GM12892 (cell line): ENCODE data around the gene SRPK3.

Experiments used
- DNase-seq: peaks from one replicate; pipeline ENCODE4 v3.0.0; 2011; ENCODE audit not compliant: insufficient read length
- FAIRE-seq: peaks from 2 replicates; lab custom pipeline; 2011; peaks lifted over from hg19 to GRCh38; lab: Jason Lieb, UNC
- POLR2A ChIP-seq: IDR thresholded peaks from 2 replicates; pipeline ENCODE4 v1.6.1; 2011; ENCODE audit warnings: low read depth, low read length, control low read depth
- POLR2AphosphoS5 ChIP-seq: IDR thresholded peaks from 2 replicates; pipeline ENCODE4 v1.6.1; 2011; ENCODE audit warnings: low read depth, low read length, control low read depth
- TAF1 ChIP-seq: IDR thresholded peaks from 2 replicates; pipeline ENCODE4 v1.6.1; 2011; ENCODE audit warnings: low read depth, mild to moderate bottlenecking, control low read depth, low read length, borderline replicate concordance

Gene SRPK3

DNA sequence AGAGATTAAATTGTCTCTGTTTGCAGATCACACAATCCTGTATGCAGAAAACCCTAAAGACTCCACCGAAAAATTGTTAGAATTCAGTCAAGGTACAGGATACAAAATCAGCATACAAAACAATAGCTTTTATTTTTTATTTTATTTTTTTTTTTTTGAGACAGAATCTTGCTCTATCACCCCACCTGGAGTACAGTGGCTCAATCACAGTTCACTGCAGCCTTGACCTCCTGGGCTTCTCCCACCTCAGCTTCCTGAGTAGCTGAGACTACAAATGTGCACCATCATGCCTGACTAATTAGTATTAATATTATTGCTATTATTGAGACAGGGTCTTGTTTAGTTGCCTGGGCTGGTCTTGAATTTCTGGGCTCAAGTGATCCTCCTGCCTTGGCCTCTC is 25.7 kb upstream of the SRPK3 start:
- FAIRE-seq (no peak), DNase-seq (no peak)
- TF ChIP-seq POLR2A (no peak), TAF1 (no peak)

DNA sequence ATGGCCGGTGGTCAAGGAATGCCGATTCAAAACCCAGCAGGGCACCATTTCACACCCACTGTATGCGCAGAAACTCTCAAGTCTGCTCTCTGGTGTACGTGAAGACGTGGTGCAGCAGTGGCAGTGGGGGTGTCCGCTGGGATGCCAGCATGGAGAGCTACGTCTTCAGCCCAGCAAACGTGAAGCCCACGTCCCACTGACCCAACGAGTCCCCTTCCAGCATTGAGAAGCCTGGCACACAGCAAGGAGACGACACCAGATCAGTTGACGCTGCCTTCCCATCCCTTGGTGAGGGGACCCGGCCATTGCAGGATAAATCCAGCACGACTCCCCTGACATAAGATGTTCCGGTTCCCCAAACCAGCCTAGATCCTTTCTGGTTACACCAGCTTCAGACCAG is 19.0 kb upstream of the SRPK3 start:
- FAIRE-seq: no peak
- TF ChIP-seq POLR2A: no peak
- no peak for TF ChIP-seq TAF1
- TF ChIP-seq POLR2AphosphoS5: no peak

DNA sequence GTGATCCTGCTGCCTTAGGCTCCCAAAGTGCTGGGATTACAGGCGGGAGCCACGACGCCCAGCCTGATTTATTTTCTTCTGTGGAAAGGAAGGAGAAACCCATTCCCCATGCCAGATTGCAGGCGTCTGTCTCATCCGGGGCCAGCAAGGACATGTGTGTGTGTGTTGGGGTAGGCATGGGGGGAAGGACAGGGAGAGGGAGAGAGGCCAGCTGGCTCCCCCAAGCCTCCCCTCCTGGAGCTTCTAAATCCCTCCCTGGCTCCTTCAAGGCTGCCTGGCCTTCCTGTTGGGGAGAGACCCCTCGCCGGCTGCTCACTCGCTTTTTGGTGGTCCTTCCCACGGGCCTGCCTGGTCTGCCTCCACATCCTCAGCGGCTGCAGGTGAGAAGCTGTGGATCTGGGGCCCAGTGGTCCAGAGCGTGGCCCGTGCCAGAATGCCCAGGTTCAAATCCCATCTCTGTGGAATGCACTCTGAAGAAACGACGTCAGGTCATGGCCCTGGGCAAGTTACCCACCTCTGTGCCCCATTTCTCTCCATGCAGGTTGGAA is 18.1 kb upstream of the SRPK3 start:
- TF ChIP-seq POLR2AphosphoS5 (no peak), POLR2A (no peak)
- no peak for FAIRE-seq
- DNase-seq: no peak

More for the DNA sequence above, 19.0 kb upstream of the SRPK3 start:
- DNase-seq: no peak

DNA sequence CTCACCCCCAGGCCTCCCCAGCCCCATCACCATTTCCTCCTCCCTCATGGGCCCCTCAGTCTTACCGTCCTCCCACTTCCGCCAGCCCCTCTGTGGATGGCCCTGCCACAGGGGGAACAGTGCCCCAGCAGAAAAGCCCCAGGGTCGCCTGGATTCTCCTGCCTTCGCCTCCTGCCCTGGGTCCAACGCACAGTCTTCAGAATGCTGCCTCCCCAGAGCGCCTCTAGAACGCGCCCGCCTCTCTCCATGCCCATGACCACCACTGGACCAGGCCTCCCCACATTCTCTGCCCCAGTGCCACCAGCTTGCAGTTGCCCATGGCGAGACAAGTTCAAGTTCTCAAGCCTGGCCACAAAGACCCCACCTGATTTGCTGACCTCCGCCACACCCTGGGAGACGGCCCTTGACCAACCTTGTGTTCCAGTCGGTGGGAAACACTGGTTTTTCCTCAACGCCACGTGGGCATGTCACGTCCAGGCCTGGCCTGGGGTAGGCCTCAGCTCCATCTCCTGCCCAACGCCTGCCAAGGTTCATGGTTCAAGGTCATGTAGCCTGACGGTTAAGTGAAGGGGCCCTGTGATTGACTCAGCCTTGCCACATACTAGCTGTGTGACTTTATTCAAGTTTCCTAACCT is 17.4 kb upstream of the SRPK3 start:
- FAIRE-seq (no peak), DNase-seq (peak; percentile 22)
- no peak for TF ChIP-seq POLR2A
- TF ChIP-seq POLR2AphosphoS5: no peak
- TF ChIP-seq TAF1: no peak

DNA sequence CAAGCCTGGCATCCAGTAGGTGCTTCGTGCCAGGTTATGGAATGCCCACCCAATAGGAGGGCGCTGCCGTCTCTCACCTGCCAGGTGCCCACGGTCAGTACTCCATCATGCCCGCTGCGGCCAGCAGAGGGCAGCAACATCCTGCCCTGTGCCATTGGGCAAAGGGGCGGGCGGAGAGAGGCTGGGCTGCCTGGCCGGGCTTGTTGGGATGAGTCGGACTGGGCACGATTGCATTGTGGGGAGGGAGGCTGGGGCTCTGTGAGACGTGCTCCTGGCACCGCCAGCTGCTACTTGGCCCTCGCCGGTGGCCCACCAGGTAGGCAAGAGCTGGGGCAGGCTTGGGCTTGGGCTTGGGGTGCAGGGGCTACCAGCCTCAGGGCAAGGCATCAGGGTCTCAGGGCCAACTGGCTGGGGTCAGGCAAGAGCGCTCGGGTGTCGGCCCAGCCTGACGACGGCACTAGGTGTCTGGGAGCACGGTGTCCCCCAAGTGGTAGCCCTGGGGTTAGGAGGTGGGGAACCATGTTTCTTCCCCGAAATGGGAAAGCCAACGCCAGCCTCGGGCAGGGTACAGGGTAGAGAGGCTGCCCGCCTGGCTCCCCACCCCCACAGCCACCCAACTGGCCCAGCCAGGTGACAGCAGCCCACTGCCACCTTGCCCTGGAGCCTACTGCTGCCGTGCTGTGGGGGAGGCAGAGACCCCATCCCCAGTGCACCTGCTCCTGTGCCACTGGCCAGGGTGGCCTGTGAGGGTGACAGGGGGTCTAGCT is 16.7 kb upstream of the SRPK3 start, which contains the start of gene PLXNB3:
Gene PLXNB3, plus strand, starts transcription at position 261 of the 767 bp plus-strand sequence. CDS start 1,287 bp downstream, outside the sequence.
- TF ChIP-seq TAF1 (no peak), POLR2A (no peak), POLR2AphosphoS5 (no peak)
- DNase-seq: peak; percentile 85
- FAIRE-seq: peak; percentile 84

DNA sequence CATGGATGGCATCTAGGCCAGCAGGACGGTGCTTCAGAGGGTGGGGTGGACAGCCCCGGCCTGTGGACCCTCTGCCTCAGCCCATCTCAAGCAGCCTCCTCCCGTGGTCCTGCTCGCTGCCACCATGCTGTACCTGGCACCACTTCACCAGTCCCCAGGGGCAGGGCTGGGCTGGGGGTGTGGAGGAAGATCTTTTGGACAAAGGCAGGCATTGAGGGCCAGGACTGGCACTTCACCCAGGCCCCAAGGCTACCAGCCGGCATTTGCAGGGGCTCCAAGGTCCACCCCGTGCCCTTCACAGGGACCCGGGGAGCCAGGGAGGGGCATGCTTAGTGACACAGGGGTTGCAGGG is 16.1 kb upstream of the SRPK3 start:
- DNase-seq (peak; percentile 19), FAIRE-seq (no peak)
- TF ChIP-seq POLR2A: no peak
- TF ChIP-seq POLR2AphosphoS5: no peak
- TF ChIP-seq TAF1: no peak

DNA sequence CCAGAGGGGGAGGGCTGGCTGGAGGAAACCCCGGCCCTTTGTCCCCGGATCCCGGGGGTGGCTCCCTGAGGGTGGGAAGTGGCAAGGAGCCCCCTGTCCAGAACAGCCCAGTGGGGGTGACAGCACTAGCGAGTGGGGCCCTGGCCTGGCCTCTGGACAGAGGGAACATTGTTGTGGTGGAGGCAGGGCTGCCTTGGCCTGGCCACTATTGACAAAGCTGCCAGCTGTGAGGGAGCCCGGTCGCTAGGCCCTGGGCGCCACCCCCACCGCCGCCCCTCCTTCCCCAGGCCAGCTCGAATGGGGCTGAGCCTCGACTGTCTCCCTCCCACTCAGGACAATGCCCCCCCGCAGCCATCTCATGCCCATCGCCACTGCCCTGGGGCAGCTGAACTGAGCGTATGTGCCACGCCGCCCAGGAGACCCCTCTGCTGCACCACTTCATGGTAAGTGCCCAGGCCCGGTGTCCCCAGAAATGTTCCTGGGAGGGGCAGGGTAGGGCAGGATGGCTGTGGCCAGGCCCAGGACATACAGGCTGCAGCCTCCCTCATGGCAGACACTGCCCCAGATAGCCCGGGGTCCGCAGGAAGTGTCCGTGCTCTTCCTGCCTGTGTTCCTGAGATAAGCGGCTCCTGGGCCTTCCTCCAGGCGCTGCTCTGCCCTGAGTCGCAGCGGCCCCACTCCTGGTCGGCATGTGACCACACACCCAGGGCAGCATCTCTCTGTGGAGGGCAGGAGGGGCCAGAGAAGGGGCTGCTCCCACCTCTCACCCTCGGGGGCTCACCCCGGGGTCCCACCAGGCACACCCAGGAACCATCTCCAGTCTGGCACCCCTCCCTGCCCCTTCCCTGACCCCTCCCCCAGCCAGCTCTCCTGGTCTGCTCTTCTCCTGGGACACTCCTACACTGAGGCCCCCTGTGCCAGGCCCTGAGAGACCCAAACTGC is 15.4 kb upstream of the SRPK3 start:
- FAIRE-seq (no peak), DNase-seq (peak; percentile 22)
- TF ChIP-seq POLR2AphosphoS5: no peak
- no peak for TF ChIP-seq TAF1
- TF ChIP-seq POLR2A: no peak

DNA sequence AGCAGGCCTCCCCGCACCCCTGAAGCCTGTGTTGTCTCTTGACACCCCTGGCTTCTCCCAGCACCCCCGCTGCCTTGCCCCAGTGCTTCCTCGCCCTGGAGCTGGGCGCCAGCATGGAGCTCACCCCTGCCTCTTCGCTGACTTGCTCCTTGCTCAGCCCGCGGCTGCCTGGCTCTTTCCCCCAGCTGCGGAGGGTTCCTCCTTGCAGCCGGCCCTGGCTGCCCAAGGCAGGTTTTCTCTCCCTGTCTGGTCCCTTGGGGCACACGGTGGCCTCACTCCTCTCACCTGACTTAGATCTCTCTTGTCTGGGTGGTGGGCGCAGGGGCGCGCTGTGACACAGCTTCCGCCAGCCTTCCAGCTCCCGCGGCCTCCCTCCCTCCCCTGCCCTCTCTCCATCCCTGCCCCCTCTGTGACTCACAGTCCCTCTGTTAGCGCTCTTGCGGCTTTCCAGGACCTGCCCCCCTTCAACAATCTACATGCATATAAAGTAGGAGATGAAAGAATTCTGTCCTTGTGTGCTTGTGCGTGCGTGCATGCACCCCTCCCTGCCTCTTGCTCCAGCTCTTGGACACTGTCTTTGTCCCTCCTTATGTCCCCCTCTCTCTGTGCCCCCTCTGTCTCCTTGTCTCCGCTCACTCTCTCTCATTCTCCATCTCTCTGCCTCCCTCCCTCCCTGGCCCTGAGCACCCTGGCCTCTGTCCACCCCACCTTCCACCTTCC is 14.6 kb upstream of the SRPK3 start:
- peak; percentile 38 for DNase-seq
- no peak for FAIRE-seq
- TF ChIP-seq POLR2A (no peak), TAF1 (no peak), POLR2AphosphoS5 (no peak)

DNA sequence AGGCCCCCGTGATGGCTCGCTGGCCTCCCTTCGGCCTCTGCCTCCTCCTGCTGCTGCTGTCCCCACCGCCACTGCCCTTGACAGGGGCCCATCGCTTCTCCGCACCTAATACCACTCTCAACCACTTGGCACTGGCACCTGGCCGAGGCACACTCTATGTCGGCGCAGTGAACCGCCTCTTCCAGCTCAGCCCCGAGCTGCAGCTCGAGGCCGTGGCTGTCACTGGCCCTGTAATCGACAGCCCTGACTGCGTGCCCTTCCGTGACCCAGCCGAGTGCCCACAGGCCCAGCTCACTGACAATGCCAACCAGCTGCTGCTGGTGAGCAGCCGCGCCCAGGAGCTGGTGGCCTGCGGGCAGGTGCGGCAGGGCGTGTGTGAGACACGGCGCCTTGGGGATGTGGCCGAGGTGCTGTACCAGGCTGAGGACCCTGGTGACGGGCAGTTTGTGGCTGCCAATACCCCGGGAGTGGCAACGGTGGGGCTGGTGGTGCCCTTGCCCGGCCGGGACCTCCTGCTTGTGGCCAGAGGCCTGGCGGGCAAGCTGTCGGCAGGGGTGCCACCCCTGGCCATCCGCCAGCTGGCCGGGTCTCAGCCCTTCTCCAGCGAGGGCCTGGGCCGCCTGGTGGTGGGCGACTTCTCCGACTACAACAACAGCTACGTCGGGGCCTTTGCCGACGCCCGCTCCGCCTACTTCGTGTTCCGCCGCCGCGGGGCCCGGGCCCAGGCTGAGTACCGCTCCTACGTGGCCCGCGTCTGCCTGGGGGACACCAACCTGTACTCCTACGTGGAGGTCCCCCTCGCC is 13.8 kb upstream of the SRPK3 start:
- no peak for FAIRE-seq
- DNase-seq: peak; percentile 14
- TF ChIP-seq POLR2A (no peak), POLR2AphosphoS5 (no peak), TAF1 (no peak)

DNA sequence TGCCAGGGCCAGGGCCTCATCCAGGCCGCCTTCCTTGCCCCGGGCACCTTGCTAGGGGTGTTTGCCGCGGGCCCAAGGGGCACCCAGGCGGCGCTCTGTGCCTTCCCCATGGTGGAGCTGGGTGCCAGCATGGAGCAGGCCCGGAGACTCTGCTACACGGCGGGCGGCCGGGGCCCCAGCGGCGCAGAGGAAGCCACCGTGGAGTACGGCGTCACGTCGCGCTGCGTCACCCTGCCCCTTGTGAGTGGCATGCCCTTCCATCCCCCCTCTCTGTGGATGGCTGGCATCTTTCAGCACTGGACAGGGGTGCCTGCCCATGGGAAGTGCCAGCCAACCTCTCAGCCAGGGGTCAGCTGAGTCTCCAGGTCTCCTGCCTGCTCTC is 13.2 kb upstream of the SRPK3 start:
- TF ChIP-seq TAF1 (no peak), POLR2AphosphoS5 (no peak), POLR2A (no peak)
- FAIRE-seq: no peak
- no peak for DNase-seq
